Measurements from ENCODE around the gene USP22. TPM values are rescaled to one million over a fixed set of nuclear protein-coding genes. Genes with fewer than 3 reads are reported as not detected.

Gene USP22
- total and polyA plus RNA-seq, 2 of the 8 experiments (the other 6 are each of a cell fraction or from before 2014, with no cell fraction given): 221 to 316 TPM

DNA sequence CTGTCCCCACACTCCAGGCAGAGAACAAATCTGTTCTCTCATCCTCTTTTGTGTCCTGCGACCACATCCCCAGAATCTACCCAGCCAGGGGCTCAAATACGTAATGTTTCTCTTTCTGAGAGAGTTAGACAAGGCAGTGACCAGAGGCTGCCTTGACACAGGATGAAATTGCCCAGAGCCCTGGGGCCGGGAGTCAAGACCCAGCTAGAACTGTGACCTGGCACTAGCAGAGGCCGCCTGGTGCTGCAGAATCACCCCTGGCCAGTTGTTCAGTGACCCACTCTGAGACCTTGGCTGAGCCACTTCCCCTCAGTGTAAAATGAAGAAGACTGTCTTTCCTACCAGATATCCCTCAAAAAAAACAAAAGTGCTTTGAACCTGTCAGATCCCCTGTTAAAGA, 72.5 kb downstream of the USP22 start (continued):
- TF ChIP-seq CHD7 (IDR thresholded peaks at IDR 0.05; ENCODE audit: insufficient replicate concordance, low read length): no peak

All from H1 (cell line).